HG02610 (cell line): ENCODE data around the gene GGA1.

ENCODE experiments used
- ATAC-seq: cut with Tn5 transposase; IDR thresholded peaks from one replicate; pipeline ENCODE4 v1.9.1; 2021; ENCODE audit warnings: mild to moderate bottlenecking, moderate library complexity; ENCODE audit not compliant: unreplicated experiment

GGA1 gene

GRCh38 chr22:37608477-37609239, at the start of gene GGA1:
Gene GGA1, plus strand, starts transcription at chr22:37608834. Its CDS starts 27 bp downstream, at chr22:37608861.
- ATAC-seq, result peak; percentile 70

- ATAC-seq, result no peak
Measured at GRCh38 chr22:37559521-37559900, 49.1 kb upstream of the GGA1 start.

- ATAC-seq, result no peak
Measured at GRCh38 chr22:37559901-37560607, 48.6 kb upstream of the GGA1 start, which contains the start of gene CDC42EP1. Gene CDC42EP1, plus strand, starts transcription at chr22:37560480. Its CDS starts 5,870 bp downstream, at chr22:37566350.

GRCh38 chr22:37560608-37561211, 47.9 kb upstream of the GGA1 start:
- ATAC-seq, result no peak

- ATAC-seq, result no peak
Measured at GRCh38 chr22:37561212-37562048, 47.2 kb upstream of the GGA1 start.

GRCh38 chr22:37562049-37562875, 46.4 kb upstream of the GGA1 start:
- ATAC-seq, result no peak

- no peak for ATAC-seq
Measured at GRCh38 chr22:37563153-37564081, 45.2 kb upstream of the GGA1 start.

GRCh38 chr22:37564111-37564711, 44.4 kb upstream of the GGA1 start:
- ATAC-seq, result no peak

- ATAC-seq, result no peak
Measured at GRCh38 chr22:37565830-37566229, 42.8 kb upstream of the GGA1 start.

GRCh38 chr22:37566329-37566837, 42.3 kb upstream of the GGA1 start:
- ATAC-seq, result no peak

- ATAC-seq, result peak; percentile 69
Measured at GRCh38 chr22:37566903-37567798, 41.5 kb upstream of the GGA1 start.

- no peak for ATAC-seq
Measured at GRCh38 chr22:37568012-37568411, 40.6 kb upstream of the GGA1 start.

GRCh38 chr22:37568448-37569008, 40.1 kb upstream of the GGA1 start:
- ATAC-seq, result no peak

GRCh38 chr22:37569009-37569920, 39.4 kb upstream of the GGA1 start:
- no peak for ATAC-seq

GRCh38 chr22:37569921-37570660, 38.5 kb upstream of the GGA1 start:
- ATAC-seq, result no peak
